Glutamatergic neuron (in vitro differentiated cells): ENCODE data around the gene TPCN2. TPM values are rescaled to one million over a fixed set of nuclear protein-coding genes. Genes with fewer than 3 reads are reported as not detected.

Experiments used
- DNase-seq: peaks from one replicate; pipeline ENCODE4 v3.0.0; 2022
- H3K27ac Mint-ChIP-seq: one replicate; pipeline ENCODE4 v1.8.0; 2020; ENCODE audit warnings: mild to moderate bottlenecking, mixed read lengths, inconsistent platforms; ENCODE audit not compliant: unreplicated experiment
- H3K27me3 Mint-ChIP-seq: one replicate; pipeline ENCODE4 v1.8.0; 2020; ENCODE audit warnings: mild to moderate bottlenecking, moderate library complexity, mixed read lengths, inconsistent platforms; ENCODE audit not compliant: unreplicated experiment
- H3K36me3 Mint-ChIP-seq: one replicate; pipeline ENCODE4 v1.8.0; 2020; ENCODE audit warnings: mild to moderate bottlenecking, mixed read lengths, inconsistent platforms; ENCODE audit not compliant: unreplicated experiment
- H3K4me1 Mint-ChIP-seq: one replicate; pipeline ENCODE4 v1.8.0; 2020; ENCODE audit warnings: mild to moderate bottlenecking, low read depth, mixed read lengths, inconsistent platforms; ENCODE audit not compliant: unreplicated experiment
- H3K4me3 Mint-ChIP-seq: one replicate; pipeline ENCODE4 v1.8.0; 2020; ENCODE audit warnings: mild to moderate bottlenecking, mixed read lengths, inconsistent platforms; ENCODE audit not compliant: unreplicated experiment
- H3K9me3 Mint-ChIP-seq: one replicate; pipeline ENCODE4 v1.8.0; 2020; ENCODE audit warnings: mild to moderate bottlenecking, moderate library complexity, mixed read lengths, inconsistent platforms; ENCODE audit not compliant: unreplicated experiment
- CTCF ChIP-seq: fragments of 200-600 bp; sonication (generic); IDR thresholded peaks from one replicate; pipeline ENCODE4 v1.5.0; 2021; ENCODE audit not compliant: partially characterized antibody, unreplicated experiment
- total RNA-seq: library from RNA; stranded (reverse); fragmentation: NEBNext Ultra II Directional; extraction: Animal tissue kit (Norgen Biotek cat#: 25700); gene quantifications from one replicate; pipeline ENCODE4 v1.2.1, GENCODE V29; 2021; ENCODE audit not compliant: unreplicated experiment

TPCN2 gene
- total RNA-seq, 1 donor from 2014 or later, result 17.2 TPM

GRCh38 chr11:69044111-69045013 lies 4.4 kb upstream of the TPCN2 start:
- peaks cover 5% of the 10 kb centered on the region for H3K9me3 Mint-ChIP-seq

GRCh38 chr11:69048031-69048693 lies 570 bp upstream of the TPCN2 start:
- H3K9me3 Mint-ChIP-seq, result peaks cover 4% of the 10 kb centered on the region
- peaks cover 1% of the 10 kb centered on the region for H3K27me3 Mint-ChIP-seq
- no peaks in the 10 kb centered on the region for H3K36me3 Mint-ChIP-seq
- no peak for DNase-seq
- no peak overlapping the region for H3K27ac Mint-ChIP-seq
- TF ChIP-seq CTCF, result no peak
- peaks cover 21% of the 10 kb centered on the region for H3K4me1 Mint-ChIP-seq
- peak overlapping the region; percentile 77 for H3K4me3 Mint-ChIP-seq

More at GRCh38 chr11:69044111-69045013, 4.4 kb upstream of the TPCN2 start:
- H3K27me3 Mint-ChIP-seq, result peaks cover 4% of the 10 kb centered on the region
- no peak overlapping the region for H3K27ac Mint-ChIP-seq
- DNase-seq, result no peak
- H3K4me3 Mint-ChIP-seq, result no peak overlapping the region
- no peak for TF ChIP-seq CTCF
- H3K4me1 Mint-ChIP-seq, result peaks cover 12% of the 10 kb centered on the region
- H3K36me3 Mint-ChIP-seq, result peaks cover 4% of the 10 kb centered on the region

- Mint-ChIP-seq H3K36me3 (no peaks in the 10 kb centered on the region), H3K27ac (no peak overlapping the region), H3K27me3 (peaks cover 1% of the 10 kb centered on the region), H3K4me3 (peak overlapping the region; percentile 78), H3K9me3 (no peaks in the 10 kb centered on the region), H3K4me1 (peaks cover 18% of the 10 kb centered on the region)
- no peak for DNase-seq
- no peak for TF ChIP-seq CTCF
Measured at GRCh38 chr11:69049490-69049867, 747 bp downstream of the TPCN2 start.

GRCh38 chr11:69050592-69051380 lies 2.1 kb downstream of the TPCN2 start:
- Mint-ChIP-seq H3K4me3 (peak overlapping the region; percentile 20), H3K4me1 (peaks cover 16% of the 10 kb centered on the region), H3K36me3 (no peaks in the 10 kb centered on the region), H3K27ac (no peak overlapping the region), H3K27me3 (peaks cover 1% of the 10 kb centered on the region), H3K9me3 (no peaks in the 10 kb centered on the region)
- no peak for DNase-seq
- TF ChIP-seq CTCF, result no peak
